ENCODE results near the gene ADCY9. TPM values are rescaled to one million over a fixed set of nuclear protein-coding genes. Genes with fewer than 3 reads are reported as not detected.

ADCY9 gene
- total RNA-seq, 1 experiment from 2014 or later = 14.2 TPM

DNA sequence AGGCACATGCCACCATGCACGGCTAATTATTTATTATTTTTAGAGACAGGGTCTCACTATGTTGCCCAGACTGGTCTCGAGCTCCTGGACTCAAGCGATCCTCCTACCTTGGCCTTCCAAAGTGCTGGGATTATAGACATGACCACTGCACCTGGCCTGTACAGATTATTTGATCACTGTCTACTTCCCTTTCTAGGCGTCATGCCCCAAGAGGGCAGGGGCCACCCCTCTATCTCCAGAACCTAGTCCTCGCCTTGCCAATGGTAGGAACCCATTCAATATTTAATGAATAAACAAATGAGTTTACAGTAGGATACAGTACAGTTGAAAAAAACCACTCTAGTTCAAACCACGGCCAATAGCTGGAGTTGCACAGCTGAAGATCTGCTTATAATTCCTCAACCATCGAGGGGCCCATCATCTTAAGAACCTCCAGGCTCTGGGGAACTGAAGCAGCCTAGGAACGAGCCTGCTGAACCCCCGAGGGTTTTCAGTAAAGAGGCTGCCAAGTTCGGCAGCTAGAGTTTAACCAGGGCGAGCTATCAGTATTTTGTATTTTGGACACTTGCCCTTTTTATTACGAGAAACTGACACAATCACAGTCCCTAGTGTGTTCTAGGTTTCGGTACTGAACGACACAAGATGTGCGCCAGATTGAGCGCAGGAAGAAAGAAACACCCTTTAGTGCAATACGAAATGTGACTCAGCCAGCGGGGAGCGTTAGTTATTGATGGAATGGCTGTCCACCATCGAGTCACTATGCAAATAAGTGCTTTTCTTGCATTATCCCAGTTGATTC is 14.6 kb downstream of the ADCY9 start:
- TF ChIP-seq, protein P1, sequence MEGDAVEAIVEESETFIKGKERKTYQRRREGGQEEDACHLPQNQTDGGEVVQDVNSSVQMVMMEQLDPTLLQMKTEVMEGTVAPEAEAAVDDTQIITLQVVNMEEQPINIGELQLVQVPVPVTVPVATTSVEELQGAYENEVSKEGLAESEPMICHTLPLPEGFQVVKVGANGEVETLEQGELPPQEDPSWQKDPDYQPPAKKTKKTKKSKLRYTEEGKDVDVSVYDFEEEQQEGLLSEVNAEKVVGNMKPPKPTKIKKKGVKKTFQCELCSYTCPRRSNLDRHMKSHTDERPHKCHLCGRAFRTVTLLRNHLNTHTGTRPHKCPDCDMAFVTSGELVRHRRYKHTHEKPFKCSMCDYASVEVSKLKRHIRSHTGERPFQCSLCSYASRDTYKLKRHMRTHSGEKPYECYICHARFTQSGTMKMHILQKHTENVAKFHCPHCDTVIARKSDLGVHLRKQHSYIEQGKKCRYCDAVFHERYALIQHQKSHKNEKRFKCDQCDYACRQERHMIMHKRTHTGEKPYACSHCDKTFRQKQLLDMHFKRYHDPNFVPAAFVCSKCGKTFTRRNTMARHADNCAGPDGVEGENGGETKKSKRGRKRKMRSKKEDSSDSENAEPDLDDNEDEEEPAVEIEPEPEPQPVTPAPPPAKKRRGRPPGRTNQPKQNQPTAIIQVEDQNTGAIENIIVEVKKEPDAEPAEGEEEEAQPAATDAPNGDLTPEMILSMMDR (IDR thresholded peaks at IDR 0.05; ENCODE audit: unreplicated experiment) = no peak
- Mint-ChIP-seq H3K36me3 (ENCODE audit: insufficient read depth, unreplicated experiment) (peaks cover 6% of the 10 kb centered on the region), H3K27me3 (ENCODE audit: insufficient read depth, unreplicated experiment) (no peaks in the 10 kb centered on the region), H3K27ac (ENCODE audit: low read depth, unreplicated experiment) (no peak overlapping the region), H3K9me3 (ENCODE audit: unreplicated experiment) (no peaks in the 10 kb centered on the region), H3K4me3 (ENCODE audit: unreplicated experiment) (no peak overlapping the region), H3K4me1 (ENCODE audit: insufficient read depth, unreplicated experiment) (no peaks in the 10 kb centered on the region)
- ChIA-PET POLR2A (interaction anchor here (0.6 to 1.4 kb wide), 2 partner anchors 11 to 528 kb away, joined by 3 read pairs; no protein-coding TSS in a partner anchor), CTCF (interaction anchor here (0.6 to 1.2 kb wide), 3 partner anchors 14 to 153 kb away, joined by 3 read pairs; no protein-coding TSS in a partner anchor)
- intact Hi-C loops (cut with micrococcal nuclease) = no loop called here
- DNase-seq (ENCODE audit: unreplicated experiment) = no peak
- no TSS peak for BruUV-seq (replicated peaks)

DNA sequence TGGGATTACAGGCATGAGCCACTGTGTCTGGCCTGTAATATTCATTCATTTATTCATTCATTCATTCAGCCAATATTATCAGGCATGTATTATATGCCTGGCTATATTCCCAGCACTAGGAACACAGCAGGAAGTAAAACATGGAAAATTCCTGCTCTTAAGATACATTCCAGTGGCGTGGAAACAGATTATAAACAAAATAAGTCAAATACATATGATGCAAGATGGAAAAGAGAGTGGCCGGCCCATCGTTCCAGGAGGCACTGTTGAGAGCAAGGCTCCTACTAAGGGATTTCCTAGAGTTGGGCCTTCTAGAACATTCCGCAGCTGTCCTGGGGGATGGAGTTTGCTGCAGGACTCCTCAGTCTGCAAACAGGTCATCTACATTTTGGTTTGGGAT is 17.7 kb downstream of the ADCY9 start:
- no peaks in the 10 kb centered on the region for H3K4me1 Mint-ChIP-seq (ENCODE audit: insufficient read depth, unreplicated experiment)
- no peak overlapping the region for H3K4me3 Mint-ChIP-seq (ENCODE audit: unreplicated experiment)
- ChIA-PET CTCF (interaction anchor here (1.0 kb wide), 1 partner anchor 14 kb away, joined by 4 read pairs; no protein-coding TSS in a partner anchor), POLR2A (interaction anchor here (0.7 to 1.0 kb wide), 2 partner anchors 13 to 171 kb away, joined by 3 to 4 read pairs; no protein-coding TSS in a partner anchor)
- no peaks in the 10 kb centered on the region for H3K27me3 Mint-ChIP-seq (ENCODE audit: insufficient read depth, unreplicated experiment)
- no TSS peak for BruUV-seq (replicated peaks)
- H3K36me3 Mint-ChIP-seq (ENCODE audit: insufficient read depth, unreplicated experiment) = no peaks in the 10 kb centered on the region
- intact Hi-C loops (cut with micrococcal nuclease) = no loop called here
- no peaks in the 10 kb centered on the region for H3K9me3 Mint-ChIP-seq (ENCODE audit: unreplicated experiment)
- H3K27ac Mint-ChIP-seq (ENCODE audit: low read depth, unreplicated experiment) = no peak overlapping the region
- no peak for DNase-seq (ENCODE audit: unreplicated experiment)
- TF ChIP-seq, protein P1 (IDR thresholded peaks at IDR 0.05; ENCODE audit: unreplicated experiment) = no peak

DNA sequence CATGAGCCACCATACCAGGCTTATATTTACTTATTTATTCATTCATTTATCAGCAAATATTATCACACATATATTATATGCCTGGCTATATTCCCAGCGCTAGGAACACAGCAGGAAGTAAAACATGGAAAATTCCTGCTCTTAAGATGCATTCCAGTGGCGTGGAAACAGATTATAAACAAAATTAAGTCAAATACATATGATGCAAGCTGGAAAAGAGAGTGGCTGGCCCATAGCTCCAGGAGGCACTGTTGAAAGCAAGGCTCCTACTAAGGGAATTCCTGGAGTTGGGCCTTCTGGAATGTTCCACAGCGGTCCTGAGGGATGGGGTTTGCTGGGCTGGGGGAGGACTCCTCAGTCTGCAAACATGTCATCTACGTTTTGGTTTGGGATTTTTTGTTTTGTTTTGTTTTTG is 18.4 kb downstream of the ADCY9 start:
- H3K4me3 Mint-ChIP-seq (ENCODE audit: unreplicated experiment) = no peak overlapping the region
- H3K27me3 Mint-ChIP-seq (ENCODE audit: insufficient read depth, unreplicated experiment) = no peaks in the 10 kb centered on the region
- TF ChIP-seq, protein P1 (IDR thresholded peaks at IDR 0.05; ENCODE audit: unreplicated experiment) = no peak
- H3K27ac Mint-ChIP-seq (ENCODE audit: low read depth, unreplicated experiment) = no peak overlapping the region
- DNase-seq (ENCODE audit: unreplicated experiment) = no peak
- ChIA-PET POLR2A (interaction anchor here (1.5 kb wide), 1 partner anchor 15 kb away, joined by 5 read pairs; no protein-coding TSS in a partner anchor), CTCF (no interaction called here)
- intact Hi-C loops (cut with micrococcal nuclease) = no loop called here
- BruUV-seq (replicated peaks) = no TSS peak
- H3K4me1 Mint-ChIP-seq (ENCODE audit: insufficient read depth, unreplicated experiment) = no peaks in the 10 kb centered on the region
- H3K36me3 Mint-ChIP-seq (ENCODE audit: insufficient read depth, unreplicated experiment) = no peaks in the 10 kb centered on the region
- no peaks in the 10 kb centered on the region for H3K9me3 Mint-ChIP-seq (ENCODE audit: unreplicated experiment)

DNA sequence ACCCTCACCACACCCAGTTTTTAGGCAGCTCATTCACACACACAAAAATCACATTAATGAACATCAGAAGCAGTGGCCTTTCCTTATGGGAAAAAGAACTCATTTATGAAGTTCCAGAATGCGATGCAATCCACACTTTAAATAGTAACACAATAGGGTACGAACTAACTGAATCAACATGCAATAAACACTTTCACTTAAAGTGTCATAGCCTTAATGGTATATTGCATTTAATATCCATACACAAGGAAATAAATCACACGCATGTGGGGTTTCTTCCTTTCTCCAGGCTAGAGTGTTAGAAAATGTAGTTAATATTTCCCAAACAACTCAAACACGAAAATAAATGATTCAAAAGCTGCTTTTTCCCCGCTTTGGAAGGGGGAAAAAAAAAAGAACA is 19.7 kb downstream of the ADCY9 start:
- Mint-ChIP-seq H3K27me3 (ENCODE audit: insufficient read depth, unreplicated experiment) (no peaks in the 10 kb centered on the region), H3K9me3 (ENCODE audit: unreplicated experiment) (no peaks in the 10 kb centered on the region), H3K36me3 (ENCODE audit: insufficient read depth, unreplicated experiment) (no peaks in the 10 kb centered on the region), H3K4me3 (ENCODE audit: unreplicated experiment) (no peak overlapping the region), H3K4me1 (ENCODE audit: insufficient read depth, unreplicated experiment) (no peaks in the 10 kb centered on the region), H3K27ac (ENCODE audit: low read depth, unreplicated experiment) (no peak overlapping the region)
- TF ChIP-seq, protein P1 (IDR thresholded peaks at IDR 0.05; ENCODE audit: unreplicated experiment) = no peak
- CTCF ChIA-PET = interaction anchor here (1.5 kb wide), 1 partner anchor 9 kb away, joined by 5 read pairs; no protein-coding TSS in a partner anchor
- intact Hi-C loops (cut with micrococcal nuclease) = no loop called here
- DNase-seq (ENCODE audit: unreplicated experiment) = no peak
- POLR2A ChIA-PET = interaction anchor here (0.6 to 1.5 kb wide), 3 partner anchors 16 to 43 kb away, joined by 3 to 5 read pairs (median 3); no protein-coding TSS in a partner anchor
- BruUV-seq (replicated peaks) = no TSS peak

Data from MCF 10A (cell line).